ENCODE measurements around the gene MBTPS1. TPM values are rescaled to one million over a fixed set of nuclear protein-coding genes. Genes with fewer than 3 reads are reported as not detected.

The MBTPS1 gene
- total RNA-seq, 1 experiment from 2014 or later, result 56.1 TPM

DNA sequence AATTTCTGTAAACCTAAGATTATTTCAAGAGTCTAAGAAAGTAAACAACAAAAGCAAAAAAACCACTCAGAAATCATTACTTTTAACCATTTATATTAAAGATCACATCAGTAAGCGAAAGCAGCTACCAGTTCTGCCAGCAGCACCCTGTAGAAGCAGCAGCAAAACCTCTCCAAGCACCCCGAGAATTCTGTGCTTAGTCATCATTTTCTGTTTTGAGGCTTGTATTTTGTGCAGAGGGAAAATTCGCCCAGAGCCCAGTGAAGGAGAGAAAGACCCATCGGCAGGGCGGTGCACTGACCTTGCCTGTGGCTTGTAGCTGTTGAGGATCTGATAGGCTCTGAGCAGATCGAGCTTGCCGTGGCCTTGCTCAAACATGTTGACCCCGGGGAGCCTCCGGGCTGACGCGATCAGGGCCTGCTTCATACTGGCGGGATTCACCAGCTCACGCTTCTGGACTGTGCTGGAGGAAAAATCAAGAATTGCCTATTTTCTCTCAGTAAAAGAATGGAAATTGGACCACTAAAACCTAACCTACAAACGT lies 35.2 kb downstream of the MBTPS1 start:
- peaks cover 7% of the 10 kb centered on the region for H3K36me3 ChIP-seq (ENCODE audit: low read depth, low read length)
- H3K4me2 ChIP-seq (ENCODE audit: low read length), result no peak overlapping the region
- no peak overlapping the region for H3K4me3 ChIP-seq (ENCODE audit: low read length)
- no peak for DNase-seq
- H2AFZ ChIP-seq (ENCODE audit: low read length), result no peak overlapping the region
- BruUV-seq (replicated peaks), result no TSS peak
- H3K79me2 ChIP-seq (ENCODE audit: low read length), result peaks cover 3% of the 10 kb centered on the region; the same call in 1 of the 2 replicates
- H3K9me2 ChIP-seq (replicated peaks; ENCODE audit: low read length), result no peaks in the 10 kb centered on the region
- no peaks in the 10 kb centered on the region for H3K4me1 ChIP-seq (ENCODE audit: insufficient read depth, low read length)
- intact Hi-C loops (cut with micrococcal nuclease), result no loop called here
- H4K20me1 ChIP-seq (ENCODE audit: low read length), result 0 out of 2 replicates have a peak, but pooled peaks cover 3% of the 10 kb centered on the region
- ChIA-PET CTCF (no interaction called here), POLR2A (ENCODE audit: unreplicated experiment) (no interaction called here)
- ATAC-seq, result no peak
- no peaks in the 10 kb centered on the region for H3F3A ChIP-seq (ENCODE audit: low read length, unreplicated experiment)
- no peak for TF ChIP-seq EZH2phosphoT487 (IDR thresholded peaks at IDR 0.05; ENCODE audit: borderline replicate concordance, low read length)
- no peak for TF ChIP-seq EZH2 (IDR thresholded peaks at IDR 0.05; ENCODE audit: low read length, unreplicated experiment)
- no peak for TF ChIP-seq CTCF (conservative IDR thresholded peaks at IDR 0.05; ENCODE audit: low read depth, low read length)
- H3K27me3 ChIP-seq (ENCODE audit: low read length), result no peaks in the 10 kb centered on the region
- H3K27ac ChIP-seq (ENCODE audit: low read length), result no peak overlapping the region
- H3K9ac ChIP-seq (ENCODE audit: low read length), result no peak overlapping the region
- no peaks in the 10 kb centered on the region for H3K9me3 ChIP-seq (ENCODE audit: low read length)

- 0 out of 2 replicates have a peak, but pooled peaks cover 3% of the 10 kb centered on the region for H4K20me1 ChIP-seq (ENCODE audit: low read length)
- no peaks in the 10 kb centered on the region for H3K9me3 ChIP-seq (ENCODE audit: low read length)
- peaks cover 7% of the 10 kb centered on the region for H3K36me3 ChIP-seq (ENCODE audit: low read depth, low read length)
- POLR2A ChIA-PET (ENCODE audit: unreplicated experiment), result no interaction called here
- no peaks in the 10 kb centered on the region for H3F3A ChIP-seq (ENCODE audit: low read length, unreplicated experiment)
- DNase-seq, result no peak
- no peaks in the 10 kb centered on the region for H3K4me1 ChIP-seq (ENCODE audit: insufficient read depth, low read length)
- H2AFZ ChIP-seq (ENCODE audit: low read length), result no peak overlapping the region
- intact Hi-C loops (cut with micrococcal nuclease), result no loop called here
- no peak overlapping the region for H3K9ac ChIP-seq (ENCODE audit: low read length)
- no peak overlapping the region for H3K4me2 ChIP-seq (ENCODE audit: low read length)
- H3K79me2 ChIP-seq (ENCODE audit: low read length), result peaks cover 3% of the 10 kb centered on the region; the same call in 1 of the 2 replicates
- no peak overlapping the region for H3K27ac ChIP-seq (ENCODE audit: low read length)
- CTCF ChIA-PET, result interaction anchor here (1.4 kb wide), 1 partner anchor 106 kb away, joined by 3 read pairs; the partner anchor contains the start of gene TAF1C
- no TSS peak for BruUV-seq (replicated peaks)
- no peaks in the 10 kb centered on the region for H3K9me2 ChIP-seq (replicated peaks; ENCODE audit: low read length)
- ATAC-seq, result no peak
- no peak overlapping the region for H3K4me3 ChIP-seq (ENCODE audit: low read length)
- no peaks in the 10 kb centered on the region for H3K27me3 ChIP-seq (ENCODE audit: low read length)
- no peak for TF ChIP-seq CTCF (conservative IDR thresholded peaks at IDR 0.05; ENCODE audit: low read depth, low read length)
- TF ChIP-seq EZH2phosphoT487 (IDR thresholded peaks at IDR 0.05; ENCODE audit: borderline replicate concordance, low read length), result no peak
- TF ChIP-seq EZH2 (IDR thresholded peaks at IDR 0.05; ENCODE audit: low read length, unreplicated experiment), result no peak
Measured at GRCh38 chr16:84080813-84081212, 35.9 kb downstream of the MBTPS1 start.

DNA sequence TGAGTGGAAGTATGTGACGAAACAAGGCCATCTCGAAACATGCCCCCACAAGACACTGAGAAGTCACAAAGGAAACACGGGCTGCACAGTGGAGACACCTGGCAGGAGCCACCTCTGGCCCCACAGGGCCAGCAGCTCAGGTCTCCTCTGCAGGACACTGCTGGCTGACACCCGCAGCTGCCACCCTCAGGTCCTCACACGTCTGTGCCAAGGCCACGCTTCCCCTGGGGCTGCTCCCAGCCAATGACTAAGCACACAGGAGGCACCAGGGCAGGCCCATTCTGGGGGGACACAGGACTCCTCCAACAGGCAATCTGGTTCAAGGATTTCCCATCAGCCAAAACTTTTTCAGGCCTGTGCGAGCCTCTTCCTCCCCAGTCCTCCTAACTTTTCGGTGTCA lies 36.4 kb downstream of the MBTPS1 start:
- ChIA-PET CTCF (interaction anchor here (1.4 kb wide), 1 partner anchor 107 kb away, joined by 3 read pairs; the partner anchor contains the start of gene TAF1C), POLR2A (ENCODE audit: unreplicated experiment) (no interaction called here)
- no peaks in the 10 kb centered on the region for H3K9me3 ChIP-seq (ENCODE audit: low read length)
- no peak overlapping the region for H3K4me3 ChIP-seq (ENCODE audit: low read length)
- H3K4me1 ChIP-seq (ENCODE audit: insufficient read depth, low read length), result no peaks in the 10 kb centered on the region
- H3K9ac ChIP-seq (ENCODE audit: low read length), result no peak overlapping the region
- peaks cover 10% of the 10 kb centered on the region for H3K36me3 ChIP-seq (ENCODE audit: low read depth, low read length)
- H3K27me3 ChIP-seq (ENCODE audit: low read length), result no peaks in the 10 kb centered on the region
- H3K4me2 ChIP-seq (ENCODE audit: low read length), result no peak overlapping the region
- no peak overlapping the region for H2AFZ ChIP-seq (ENCODE audit: low read length)
- peaks cover 3% of the 10 kb centered on the region; the same call in 1 of the 2 replicates for H3K79me2 ChIP-seq (ENCODE audit: low read length)
- DNase-seq (no peak), ATAC-seq (no peak)
- intact Hi-C loops (cut with micrococcal nuclease), result no loop called here
- no TSS peak for BruUV-seq (replicated peaks)
- 0 out of 2 replicates have a peak, but pooled peaks cover 3% of the 10 kb centered on the region for H4K20me1 ChIP-seq (ENCODE audit: low read length)
- H3K9me2 ChIP-seq (replicated peaks; ENCODE audit: low read length), result no peaks in the 10 kb centered on the region
- no peak for TF ChIP-seq EZH2 (IDR thresholded peaks at IDR 0.05; ENCODE audit: low read length, unreplicated experiment)
- no peak for TF ChIP-seq EZH2phosphoT487 (IDR thresholded peaks at IDR 0.05; ENCODE audit: borderline replicate concordance, low read length)
- no peak for TF ChIP-seq CTCF (conservative IDR thresholded peaks at IDR 0.05; ENCODE audit: low read depth, low read length)
- H3K27ac ChIP-seq (ENCODE audit: low read length), result no peak overlapping the region
- H3F3A ChIP-seq (ENCODE audit: low read length, unreplicated experiment), result no peaks in the 10 kb centered on the region
